Adipose tissue (tissue), 3 donors: ENCODE measurements around the gene CRTC1. TPM values are rescaled to one million over a fixed set of nuclear protein-coding genes. Genes with fewer than 3 reads are reported as not detected.
"Not testable (repeated sequence)": the region's sequence is repeated elsewhere in the genome, so short reads cannot be mapped to it uniquely, and the experiment has no call there.

Experiments used
- H3K27ac ChIP-seq: one replicate; pipeline ENCODE4 v1.5.1; 2013; ENCODE audit warnings: low read depth, low read length
- WGBS, 3 donors: extraction: QIAGEN DNeasy Blood & Tissue Kit; methylation state at CpG; one replicate each; pipeline ENCODE4 v1.1.7; 2013; 5-methylcytosine and 5-hydroxymethylcytosine counted together
- polyA plus RNA-seq, 3 donors: library from polyadenylated mRNA; stranded (reverse); fragments of 200-250 nt; gene quantifications; one replicate each; pipeline ENCODE4 v1.2.3, GENCODE V29; 2013
- donor health status: healthy with polysubstance abuse.
- donor health status: Bipolar disorder and iron deficiency.
- donor health status: healthy.

CRTC1 gene
- polyA plus RNA-seq, 3 donors = 5.3 to 8.3 (median 5.4) TPM

DNA sequence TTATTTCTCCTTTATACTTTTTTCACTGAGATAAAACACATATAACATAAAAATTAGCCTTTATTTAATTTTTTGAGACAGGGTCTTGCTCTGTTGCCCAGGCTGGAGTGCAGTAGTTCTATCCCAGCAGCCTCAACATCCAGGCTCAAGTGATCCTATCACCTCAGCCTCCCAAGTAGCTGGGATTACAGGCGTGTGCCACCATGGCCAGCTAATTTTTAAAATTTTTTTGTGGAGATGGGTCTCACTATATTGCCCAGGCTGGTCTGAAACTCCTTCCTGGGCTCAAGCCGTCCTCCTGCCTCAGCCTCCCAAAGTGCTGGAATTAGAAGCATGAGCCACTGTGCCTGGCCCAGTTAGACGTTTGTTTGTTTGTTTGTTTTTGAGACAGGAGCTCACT lies 28.4 kb downstream of the CRTC1 start:
- no peak overlapping the region for H3K27ac ChIP-seq
- WGBS, 3 donors = 79 to 92% (median 87%) methylated on average over 3 of the region's 3 CpGs

DNA sequence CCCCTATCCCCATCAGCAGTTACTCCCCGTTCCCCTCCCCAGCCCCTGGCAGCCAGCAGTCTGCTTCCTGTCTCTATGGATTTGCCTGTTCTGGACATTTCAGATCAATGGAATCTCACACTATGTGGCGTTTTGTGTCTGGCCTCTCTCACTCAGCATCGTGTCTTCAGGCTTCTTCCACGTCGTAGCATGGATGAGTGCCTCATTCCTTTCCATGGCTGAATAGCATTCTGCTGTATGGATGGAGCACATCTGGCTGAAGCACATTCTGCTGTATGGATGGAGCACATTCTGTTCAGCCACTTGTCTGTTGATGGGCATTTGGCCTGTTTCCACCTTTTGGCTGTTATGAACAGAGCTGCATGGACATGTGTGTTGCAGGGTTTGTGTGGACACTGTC lies 29.5 kb downstream of the CRTC1 start:
- WGBS, 3 donors = 70 to 75% (median 71%) methylated on average over 4 to 5 of the region's 5 CpGs
- H3K27ac ChIP-seq = no peak overlapping the region

DNA sequence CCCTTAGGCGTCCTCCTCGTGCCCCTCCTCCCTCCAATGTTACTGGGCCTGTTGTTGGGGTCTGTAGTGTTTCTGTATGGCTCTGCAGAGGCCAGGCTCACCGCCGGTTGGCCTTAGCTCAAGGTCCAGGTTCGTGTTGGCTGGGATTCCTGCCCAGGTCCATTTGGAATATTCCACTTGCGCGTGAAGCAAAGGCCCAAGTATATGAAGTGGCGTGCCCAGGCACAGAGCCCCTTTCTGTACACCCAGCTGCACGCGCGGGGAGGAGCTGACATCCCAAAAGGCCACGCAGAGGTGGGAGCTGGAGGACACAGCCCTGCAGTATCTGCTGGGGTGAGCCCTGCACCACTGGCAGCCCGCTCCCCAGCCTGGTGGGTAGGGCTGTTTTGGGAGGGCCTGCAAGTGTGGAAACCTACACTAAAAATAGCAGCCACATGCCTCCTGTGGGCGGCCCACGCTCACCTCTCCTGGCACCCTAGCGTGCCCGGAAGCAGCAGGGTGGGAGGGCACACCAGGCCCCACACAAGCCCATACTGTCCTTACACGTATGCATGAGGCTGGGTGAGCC lies 30.2 kb downstream of the CRTC1 start:
- 68 to 94% (median 93%) methylated on average over 18 of the region's 18 CpGs for WGBS, 3 donors
- H3K27ac ChIP-seq = no peak overlapping the region

DNA sequence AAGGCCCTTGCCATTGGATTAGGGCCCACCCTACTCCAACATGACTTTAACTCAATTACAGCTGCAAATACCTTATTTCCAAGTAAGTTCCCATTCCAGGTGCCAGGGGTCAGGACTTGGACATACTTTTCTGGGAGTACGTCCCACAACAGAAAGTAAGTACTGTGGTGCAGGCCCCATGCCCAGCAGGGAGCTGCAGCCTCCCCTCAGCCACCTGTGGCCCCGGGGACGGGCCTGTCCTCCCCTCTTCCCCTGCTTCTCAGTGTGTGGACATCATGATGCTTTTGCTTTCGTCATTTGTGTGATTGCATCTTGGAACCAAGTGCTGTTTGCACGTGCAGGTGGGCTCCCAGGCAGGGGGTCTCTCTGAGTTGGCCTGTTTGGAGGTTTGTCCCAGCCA lies 31.9 kb downstream of the CRTC1 start:
- WGBS, 3 donors = 81 to 88% (median 85%) methylated on average over 5 of the region's 5 CpGs

DNA sequence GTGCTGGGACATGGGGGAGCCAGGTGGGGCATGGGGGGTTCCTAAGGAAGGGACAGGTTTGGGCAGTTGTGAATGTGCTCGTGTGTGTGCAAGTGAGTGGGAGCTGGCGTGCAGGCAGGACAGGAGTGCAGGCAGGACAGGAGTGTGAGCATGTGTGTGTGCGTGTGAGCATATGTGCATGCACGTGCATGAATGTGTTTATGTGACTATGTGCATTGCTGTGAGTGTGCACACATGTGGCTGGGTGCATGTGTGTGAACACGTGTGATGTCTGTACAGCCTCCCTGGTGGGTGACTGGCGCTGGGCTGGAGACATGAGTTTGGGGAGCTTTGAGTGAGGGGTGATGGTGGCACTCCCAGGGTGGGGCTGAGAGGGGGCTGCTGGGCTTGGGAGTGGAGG lies 33.4 kb downstream of the CRTC1 start:
- 93 to 97% (median 94%) methylated on average over 6 of the region's 6 CpGs for WGBS, 3 donors
- no peak overlapping the region for H3K27ac ChIP-seq

More for the DNA sequence above, 31.9 kb downstream of the CRTC1 start:
- no peak overlapping the region for H3K27ac ChIP-seq

DNA sequence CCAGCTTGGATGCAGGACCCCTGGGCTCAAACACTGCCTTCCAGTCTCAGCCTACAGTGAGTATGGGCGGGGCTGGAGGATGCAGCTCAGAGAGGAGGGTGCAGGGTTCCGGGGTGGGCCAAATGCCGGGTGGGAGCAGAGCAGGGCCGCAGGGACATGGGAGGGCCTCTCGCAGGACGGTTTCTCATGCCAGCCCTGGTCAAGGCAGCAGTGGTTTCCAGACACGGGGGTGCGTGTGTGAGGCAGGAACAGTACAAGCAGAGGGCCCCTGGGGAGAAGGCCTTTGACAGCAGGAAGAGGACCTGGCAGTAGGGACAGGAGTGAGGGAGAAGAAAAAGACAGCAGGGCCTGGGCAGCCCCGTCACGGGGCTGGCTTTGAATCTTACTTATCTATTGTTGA lies 34.1 kb downstream of the CRTC1 start:
- 74 to 90% (median 75%) methylated on average over 10 of the region's 10 CpGs for WGBS, 3 donors

DNA sequence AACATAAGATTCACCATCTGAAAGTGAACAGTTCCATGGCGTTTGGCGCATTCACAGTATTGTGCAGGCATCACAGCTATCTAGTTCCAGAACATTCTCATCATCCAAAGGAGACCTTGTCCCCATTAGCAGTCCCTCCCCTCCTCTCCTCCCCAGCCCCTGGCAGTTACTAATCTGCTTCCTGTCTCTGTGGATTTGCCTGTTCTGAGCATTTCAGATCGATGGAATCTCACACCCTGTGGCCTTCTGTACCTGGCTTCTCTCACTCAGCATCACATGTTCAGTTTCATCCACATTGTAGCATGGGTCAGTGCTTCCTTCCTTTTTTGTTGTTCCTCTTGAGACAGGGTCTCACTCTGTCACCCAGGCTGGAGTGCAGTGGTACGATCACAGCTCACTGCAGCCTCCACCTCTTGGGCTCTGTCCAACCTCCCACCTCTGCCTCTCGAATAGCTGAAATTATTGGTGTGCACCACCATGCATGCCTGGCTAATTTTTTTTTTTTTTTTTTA lies 34.6 kb downstream of the CRTC1 start:
- H3K27ac ChIP-seq = no peak overlapping the region
- 69 to 85% (median 75%) methylated on average over 5 of the region's 5 CpGs for WGBS, 3 donors

More for the DNA sequence above, 34.1 kb downstream of the CRTC1 start:
- H3K27ac ChIP-seq = no peak overlapping the region

DNA sequence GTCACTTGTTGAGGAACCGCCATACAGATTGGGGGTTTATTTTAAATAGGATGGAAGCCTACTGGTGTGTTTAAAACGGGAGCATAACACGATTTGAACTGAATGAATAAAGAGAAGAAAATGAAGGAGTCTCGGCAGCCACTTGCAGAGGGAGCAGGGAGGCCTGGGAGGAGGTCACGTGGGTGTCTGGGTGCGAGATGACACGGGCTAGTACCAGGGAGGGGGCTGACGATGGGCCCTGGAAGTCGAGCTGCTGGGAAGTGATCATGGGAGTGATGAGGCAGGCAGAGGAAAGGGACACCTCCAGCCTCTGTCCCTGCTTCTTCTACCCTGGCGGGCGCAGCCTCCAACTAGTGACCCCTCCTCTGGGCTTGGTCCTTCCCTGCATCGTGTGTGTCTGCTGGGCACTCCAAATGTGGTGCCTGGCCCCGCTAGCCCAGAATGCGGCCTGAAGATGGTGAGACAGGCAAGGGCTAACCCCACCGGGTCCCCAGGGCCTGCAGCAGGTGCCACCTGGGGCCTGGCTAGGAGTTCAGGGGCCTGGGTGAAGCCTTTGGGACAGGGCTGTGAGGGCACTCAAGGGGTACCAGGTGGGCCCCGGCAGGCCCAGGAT lies 35.5 kb downstream of the CRTC1 start:
- no peak overlapping the region for H3K27ac ChIP-seq
- WGBS, 3 donors = 87 to 89% (median 87%) methylated on average over 14 to 16 of the region's 16 CpGs

DNA sequence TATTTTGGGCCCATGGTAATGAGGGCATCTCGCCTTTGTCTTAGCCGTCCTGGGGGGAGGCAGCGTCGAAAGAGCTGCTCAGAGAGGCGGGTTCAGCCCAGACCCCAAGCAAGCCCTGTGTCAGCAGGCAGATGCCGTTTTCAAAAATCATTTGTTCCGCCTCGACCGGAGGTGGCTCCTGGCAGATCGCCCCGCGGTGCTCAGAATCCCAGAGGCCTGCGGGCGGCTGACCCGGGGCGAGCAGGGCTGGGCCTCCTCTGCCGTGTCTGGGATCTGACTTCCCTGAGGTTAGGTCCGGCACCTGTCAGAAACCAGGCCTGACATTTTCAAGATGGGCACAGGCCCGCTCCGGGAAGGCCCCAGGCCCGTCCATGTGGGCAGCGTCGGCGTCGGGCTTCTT lies 36.1 kb downstream of the CRTC1 start:
- no peak overlapping the region for H3K27ac ChIP-seq
- 82 to 83% (median 83%) methylated on average over 24 to 25 of the region's 25 CpGs for WGBS, 3 donors

DNA sequence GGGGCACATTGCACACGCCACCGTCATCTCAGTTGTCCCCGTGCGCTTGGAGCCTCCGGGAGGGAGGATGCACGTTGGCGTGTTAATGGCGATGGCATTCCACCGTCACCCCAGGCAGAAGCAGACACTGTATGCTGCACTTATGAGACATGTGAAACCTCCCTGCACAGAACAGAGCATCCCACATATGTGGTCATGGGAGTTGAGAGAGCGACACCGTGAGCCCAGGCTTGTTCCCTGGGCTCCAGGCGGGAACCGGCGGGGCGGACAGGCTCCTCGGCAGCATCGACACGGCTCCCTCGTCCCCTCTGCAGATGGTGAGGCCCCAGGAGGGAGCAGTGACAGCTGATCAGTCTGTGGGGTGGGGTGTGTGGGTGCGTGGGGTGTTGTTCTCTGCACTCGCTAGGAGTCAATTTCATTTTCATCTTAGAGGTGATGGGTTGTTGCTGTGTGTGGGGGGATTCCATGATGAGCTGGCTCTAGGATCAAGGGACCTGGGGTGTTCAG lies 40.4 kb downstream of the CRTC1 start:
- WGBS, 3 donors = 89 to 92% (median 92%) methylated on average over 21 of the region's 21 CpGs
- H3K27ac ChIP-seq = no peak overlapping the region

DNA sequence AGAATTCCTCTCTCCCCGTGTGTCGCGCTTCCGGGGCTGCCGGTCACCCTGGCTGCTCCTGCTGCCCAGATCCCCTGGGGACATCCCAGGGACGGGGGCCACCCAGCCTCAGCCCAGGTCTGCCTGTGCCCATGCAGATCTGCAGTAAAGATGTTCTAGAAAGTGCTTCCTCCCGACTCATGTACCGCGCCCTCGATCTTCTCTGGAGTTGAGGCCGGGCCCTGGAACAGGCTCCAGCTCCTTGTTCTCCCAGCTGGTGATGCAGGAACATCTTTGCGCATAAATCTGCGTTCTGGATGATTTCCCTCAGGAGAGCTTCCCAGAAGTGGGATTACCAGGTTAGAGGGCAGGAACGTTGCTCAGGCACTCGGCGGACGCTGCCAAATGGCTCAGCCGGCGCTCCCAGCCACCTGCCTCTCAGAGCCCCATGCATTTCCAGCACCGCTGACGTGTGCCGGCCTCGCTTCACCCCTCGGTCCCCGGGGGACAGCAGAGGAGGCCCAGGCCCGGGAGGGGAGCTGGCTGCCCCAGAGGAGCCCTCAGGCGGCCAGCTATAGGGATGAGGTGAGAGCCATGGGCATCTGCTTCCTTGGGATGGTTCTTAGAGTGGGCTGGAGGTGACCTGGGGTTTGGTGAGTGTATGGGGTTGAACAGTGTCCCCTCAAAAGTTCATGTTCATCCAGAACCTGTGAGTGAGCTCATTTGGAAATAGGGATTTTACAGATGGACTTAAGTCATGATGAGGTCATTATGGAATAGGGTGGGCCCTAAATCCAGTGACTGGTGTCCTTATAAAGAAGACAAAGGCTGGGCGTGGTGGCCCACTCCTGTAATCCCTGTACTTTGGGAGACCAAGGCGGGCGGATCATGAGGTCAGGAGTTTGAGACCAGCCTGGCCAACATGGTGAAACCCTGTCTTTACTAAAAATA lies 42.6 kb downstream of the CRTC1 start:
- 76 to 93% (median 82%) methylated on average over 30 of the region's 30 CpGs for WGBS, 3 donors
- H3K27ac ChIP-seq = no peak overlapping the region

DNA sequence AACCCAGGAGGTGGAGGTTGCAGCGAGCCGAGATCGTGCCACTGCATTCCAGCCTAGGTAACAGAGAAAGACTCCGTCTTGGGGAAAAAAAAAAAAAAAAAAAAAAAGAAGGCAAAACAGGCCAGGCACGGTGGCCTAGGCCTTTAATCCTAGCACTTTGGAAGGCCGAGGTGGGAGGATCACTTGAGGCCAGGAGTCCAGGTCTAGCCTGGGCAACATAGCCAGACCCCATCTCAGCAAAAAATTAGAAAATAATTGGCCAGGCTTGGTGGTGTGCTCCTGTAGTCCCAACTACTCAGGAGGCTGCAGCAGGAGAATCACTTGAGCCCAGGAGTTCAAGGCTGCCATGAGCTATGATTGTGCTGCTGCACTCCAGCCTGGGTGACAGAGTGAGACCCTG lies 43.4 kb downstream of the CRTC1 start:
- no peak overlapping the region for H3K27ac ChIP-seq
- WGBS, 3 donors = 79 to 93% (median 80%) methylated on average over 6 of the region's 6 CpGs

DNA sequence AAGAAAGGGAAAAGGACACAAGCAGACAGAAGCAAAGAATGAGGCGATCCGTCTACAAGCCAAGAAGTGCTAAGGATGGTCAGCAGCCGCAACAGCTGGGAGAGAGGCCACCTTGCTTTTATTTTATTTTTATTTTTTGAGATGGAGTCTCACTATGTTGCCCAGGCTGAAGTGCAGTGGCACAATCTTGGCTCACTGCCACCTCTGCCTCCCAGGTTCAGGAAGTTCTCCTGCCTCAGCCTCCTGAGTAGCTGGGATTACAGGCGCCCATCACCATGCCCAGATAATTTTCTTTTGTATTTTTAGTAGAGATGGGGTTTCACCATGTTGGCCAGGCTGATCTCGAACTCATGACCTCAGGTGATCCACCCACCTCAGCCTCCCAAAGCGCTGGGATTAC lies 44.1 kb downstream of the CRTC1 start:
- not testable (repeated sequence) for H3K27ac ChIP-seq
- 95 to 99% (median 97%) methylated on average over 6 of the region's 6 CpGs for WGBS, 3 donors

DNA sequence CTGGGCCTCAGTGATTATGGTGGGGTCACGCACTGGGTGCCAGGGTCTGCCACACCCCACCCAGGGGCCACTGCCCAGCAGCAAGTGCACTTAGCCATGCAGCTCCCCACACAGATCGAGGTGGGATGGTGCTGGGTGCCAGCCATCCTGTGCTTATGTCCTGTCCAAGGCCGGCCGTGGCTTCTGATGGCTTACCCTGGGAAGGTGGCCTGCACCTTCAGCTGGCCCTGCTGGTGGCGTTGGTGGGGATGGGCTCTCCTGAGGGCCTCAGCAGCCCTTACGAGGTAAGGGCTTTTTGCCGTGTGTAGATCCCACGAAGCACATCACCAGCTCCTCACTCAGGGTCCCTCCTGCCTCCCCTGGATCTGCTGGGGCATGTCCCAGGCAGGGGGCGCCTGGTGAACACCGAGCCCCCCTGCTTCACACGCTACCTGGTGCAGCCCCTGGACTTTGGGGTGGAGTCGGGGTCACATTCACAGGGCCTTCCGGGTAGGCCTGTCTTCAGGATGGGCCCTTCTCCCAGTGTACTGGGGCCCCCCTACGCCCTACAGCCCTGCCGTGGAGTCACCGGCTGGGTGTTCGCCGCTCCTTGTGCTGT lies 46.6 kb downstream of the CRTC1 start:
- no peak overlapping the region for H3K27ac ChIP-seq
- WGBS, 3 donors = 94 to 98% (median 95%) methylated on average over 16 to 18 of the region's 18 CpGs

DNA sequence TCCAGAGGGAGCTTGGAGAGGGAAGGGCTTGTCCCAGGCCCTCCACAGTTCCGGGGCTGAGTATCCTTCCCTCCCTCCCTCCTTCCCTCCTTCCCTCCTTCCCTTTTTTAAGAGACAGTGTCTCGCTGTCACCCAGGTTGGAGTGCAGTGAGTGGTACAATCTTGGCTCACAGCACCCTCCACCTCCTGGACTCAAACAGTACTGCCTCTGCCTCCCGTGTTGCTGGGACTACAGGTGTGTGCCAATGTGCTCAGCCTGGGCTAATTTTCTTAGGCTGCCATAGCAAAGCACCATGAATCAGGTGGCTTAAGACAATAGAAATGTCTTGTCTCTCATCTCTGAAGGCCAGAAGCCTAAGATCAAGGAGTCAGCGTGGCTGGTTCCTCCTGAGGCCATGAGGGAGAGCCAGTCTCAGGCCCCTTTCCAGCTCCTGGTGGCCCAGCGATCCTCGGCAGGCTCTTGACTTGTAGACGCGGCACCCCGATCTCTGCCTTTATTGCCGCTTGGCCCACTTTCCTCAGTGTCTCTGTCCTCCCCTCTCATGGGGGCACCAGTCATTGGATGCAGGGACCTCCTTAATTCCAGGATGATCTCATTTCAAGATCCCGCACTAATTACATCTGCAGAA lies 47.5 kb downstream of the CRTC1 start:
- H3K27ac ChIP-seq = no peak overlapping the region
- WGBS, 3 donors = 89 to 97% (median 93%) methylated on average over 11 of the region's 11 CpGs

DNA sequence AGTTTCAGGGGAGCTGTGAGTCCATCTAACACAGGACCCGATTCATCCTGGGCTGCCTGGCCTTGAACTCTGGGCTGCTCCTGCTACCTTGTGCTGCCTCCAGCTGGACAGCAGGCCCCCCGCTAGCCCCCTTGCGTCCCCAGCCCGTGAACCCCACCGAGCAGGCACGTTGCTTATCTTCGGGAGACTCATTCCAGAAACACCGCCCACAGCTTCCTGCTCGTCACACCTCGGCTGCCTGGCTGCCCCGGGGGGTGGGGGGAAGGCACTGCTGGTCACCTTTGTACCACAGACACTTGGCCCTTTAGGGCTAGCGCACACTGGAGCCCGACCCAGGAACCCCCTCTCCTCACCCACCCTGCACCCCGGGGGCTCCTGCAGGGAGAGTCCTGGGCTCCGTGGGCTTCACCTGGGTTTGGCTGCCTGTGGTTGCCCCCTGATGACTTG lies 48.1 kb downstream of the CRTC1 start:
- WGBS, 3 donors = 49 to 55% (median 55%) methylated on average over 15 of the region's 15 CpGs
- no peak overlapping the region for H3K27ac ChIP-seq

DNA sequence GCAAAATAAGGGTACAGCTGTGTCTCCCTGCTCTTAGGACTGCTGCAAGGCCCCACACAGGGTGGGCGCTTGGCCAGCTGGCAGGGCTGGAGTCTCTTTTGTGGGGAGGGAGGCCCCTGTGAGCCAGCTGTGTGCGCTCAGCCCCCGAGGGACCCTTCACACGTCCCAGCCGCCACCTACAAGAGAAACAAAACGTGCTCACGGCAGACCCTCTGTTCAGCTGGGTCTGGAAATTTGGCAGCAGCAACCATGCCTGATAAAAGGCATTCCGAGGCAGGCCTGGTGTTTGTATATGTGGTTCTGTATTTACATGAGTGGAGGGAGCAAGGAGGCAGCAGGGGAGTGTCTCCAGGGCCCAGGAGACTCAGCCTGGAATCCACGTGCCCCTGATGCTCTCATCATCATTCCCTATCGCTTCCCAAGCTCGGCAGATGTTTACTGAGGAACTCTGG lies 49.7 kb downstream of the CRTC1 start:
- no peak overlapping the region for H3K27ac ChIP-seq
- 25 to 50% (median 49%) methylated on average over 11 of the region's 11 CpGs for WGBS, 3 donors

DNA sequence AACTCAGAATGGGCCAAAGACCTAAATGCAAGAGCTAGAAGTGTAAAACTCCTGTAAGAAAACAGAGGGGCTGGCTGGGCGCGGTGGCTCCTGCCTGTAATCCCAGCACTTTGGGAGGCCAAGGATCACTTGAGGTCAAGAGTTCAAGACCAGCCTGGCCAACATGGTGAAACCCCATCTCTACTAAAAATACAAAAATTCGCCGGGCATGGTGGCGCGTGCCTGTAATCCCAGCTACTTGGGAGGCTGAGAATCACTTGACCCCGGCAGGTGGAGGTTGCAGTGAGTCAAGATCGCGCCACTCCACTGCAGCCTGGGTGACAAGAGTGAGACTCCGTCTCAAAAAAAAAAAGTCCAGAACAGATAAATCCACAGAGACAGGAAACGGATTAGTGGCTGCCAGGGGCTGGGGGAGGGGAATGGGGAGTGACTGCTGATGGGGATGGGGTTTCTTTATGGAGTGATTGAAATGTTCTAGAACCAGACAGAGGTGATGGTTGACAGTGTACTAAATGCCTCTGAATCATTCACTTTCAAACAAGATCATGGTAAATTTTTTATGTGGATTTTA lies 50.4 kb downstream of the CRTC1 start:
- WGBS, 3 donors = 87 to 94% (median 92%) methylated on average over 11 of the region's 11 CpGs
- not testable (repeated sequence) for H3K27ac ChIP-seq
